HFFc6 (cell line): Measurements from ENCODE around the gene MAPRE2. TPM values are rescaled to one million over a fixed set of nuclear protein-coding genes. Genes with fewer than 3 reads are reported as not detected.

ENCODE experiments used
- DNase-seq: peaks from one replicate; pipeline ENCODE4 v3.0.0-alpha.2; 2018
- H3K27ac Mint-ChIP-seq: 2 replicates; pipeline ENCODE4 v1.8.0; 2020; ENCODE audit warnings: mild to moderate bottlenecking, mixed read lengths
- H3K27me3 Mint-ChIP-seq: 2 replicates; pipeline ENCODE4 v1.8.0; 2021; ENCODE audit warnings: mild to moderate bottlenecking, moderate library complexity, mixed read lengths; ENCODE audit not compliant: insufficient read depth
- H3K36me3 Mint-ChIP-seq: 2 replicates; pipeline ENCODE4 v1.8.0; 2021; ENCODE audit warnings: low read depth, mixed read lengths
- H3K4me1 Mint-ChIP-seq: 2 replicates; pipeline ENCODE4 v1.8.0; 2020; ENCODE audit warnings: low read depth, mixed read lengths
- H3K4me3 Mint-ChIP-seq: 2 replicates; pipeline ENCODE4 v1.8.0; 2020; ENCODE audit warnings: mild to moderate bottlenecking, moderate library complexity, mixed read lengths
- H3K9me3 Mint-ChIP-seq: 2 replicates; pipeline ENCODE4 v1.8.0; 2020; ENCODE audit warnings: mild to moderate bottlenecking, mixed read lengths
- total RNA-seq, 6 experiments: library from RNA; stranded (reverse); fragmentation: NEBNext Ultra II Directional; extraction: Animal tissue kit (Norgen Biotek cat#: 25700); gene quantifications; 2 replicates in 1 of 6; 3 replicates in 5 of 6; pipeline ENCODE4 v1.2.3, GENCODE V29; 2021
- TF ChIP-seq, protein P1 (sequence below): fragments of 200-600 bp; sonication (generic); IDR thresholded peaks from 2 replicates; pipeline ENCODE4 v1.5.0; 2021; ENCODE audit warnings: antibody characterized with exemption, mild to moderate bottlenecking

The MAPRE2 gene
- total RNA-seq, 6 experiments from 2014 or later: 22.4 to 39.1 (median 24.4) TPM

DNA sequence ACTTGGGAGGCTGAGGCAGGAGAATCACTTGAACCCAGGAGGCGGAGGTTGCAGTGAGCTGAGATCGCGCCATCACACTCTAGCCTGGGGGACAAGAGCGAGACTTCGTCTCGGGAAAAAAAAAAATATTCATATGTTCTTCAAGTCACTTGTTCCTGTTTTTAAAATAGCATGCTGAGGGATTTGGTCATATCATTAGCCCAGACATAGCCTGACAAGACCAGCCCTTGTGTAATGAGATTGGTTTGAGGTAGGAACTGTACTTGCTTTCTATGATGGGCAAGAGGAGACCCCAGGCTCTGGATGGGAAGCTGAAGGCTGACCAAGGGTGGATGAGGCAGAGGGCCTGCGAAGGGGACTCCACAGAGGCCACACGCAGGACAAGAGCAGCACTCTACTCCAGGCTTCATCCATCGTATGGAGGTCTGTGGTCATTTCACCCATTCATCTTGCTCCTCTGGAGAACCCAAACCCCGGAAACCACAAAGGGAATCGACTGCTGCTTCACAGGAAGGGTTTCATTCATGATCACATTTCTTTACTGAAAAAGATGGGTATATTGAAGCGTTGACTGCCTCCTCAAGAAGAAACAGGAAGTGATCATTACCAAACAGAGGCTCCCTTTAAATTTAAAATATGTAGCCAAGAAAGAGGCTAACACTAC is 112.5 kb downstream of the MAPRE2 start:
- Mint-ChIP-seq H3K27ac (no peak overlapping the region), H3K4me1 (no peaks in the 10 kb centered on the region)

DNA sequence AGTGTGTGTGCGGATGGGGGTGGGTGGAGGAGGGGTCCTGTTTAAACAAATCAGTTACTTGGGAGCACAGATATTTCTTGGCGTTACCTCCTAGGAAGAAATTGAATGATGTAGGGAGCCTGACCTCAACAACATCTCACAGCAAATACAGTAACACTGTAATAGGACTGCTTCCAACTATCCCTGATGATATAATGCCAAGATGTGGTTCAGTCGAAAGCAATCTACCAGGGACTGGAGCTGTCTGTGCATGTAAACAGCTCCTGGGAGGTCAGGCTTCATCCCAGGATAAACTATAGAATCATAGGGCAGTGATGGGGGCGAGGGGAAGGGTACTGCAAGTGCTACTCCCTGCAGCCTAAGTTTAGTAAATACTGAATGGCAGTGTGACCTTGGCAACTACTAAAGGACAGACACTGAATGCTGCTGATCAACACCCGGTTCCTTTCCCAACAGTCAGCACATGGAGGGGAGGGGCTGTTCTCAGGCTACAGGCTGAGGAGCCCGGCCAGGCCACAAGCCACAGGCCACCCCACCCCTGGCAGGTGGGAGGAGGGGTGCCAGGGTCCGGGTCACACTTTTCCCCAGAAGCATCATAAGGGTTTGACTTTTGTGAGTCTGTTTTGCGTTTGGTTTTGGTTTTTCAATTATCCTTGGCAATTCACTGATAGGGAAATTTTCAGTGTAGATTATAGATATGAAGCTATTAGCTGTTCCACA is 114.3 kb downstream of the MAPRE2 start:
- H3K27me3 Mint-ChIP-seq: peaks cover 16% of the 10 kb centered on the region
- TF ChIP-seq, protein P1, sequence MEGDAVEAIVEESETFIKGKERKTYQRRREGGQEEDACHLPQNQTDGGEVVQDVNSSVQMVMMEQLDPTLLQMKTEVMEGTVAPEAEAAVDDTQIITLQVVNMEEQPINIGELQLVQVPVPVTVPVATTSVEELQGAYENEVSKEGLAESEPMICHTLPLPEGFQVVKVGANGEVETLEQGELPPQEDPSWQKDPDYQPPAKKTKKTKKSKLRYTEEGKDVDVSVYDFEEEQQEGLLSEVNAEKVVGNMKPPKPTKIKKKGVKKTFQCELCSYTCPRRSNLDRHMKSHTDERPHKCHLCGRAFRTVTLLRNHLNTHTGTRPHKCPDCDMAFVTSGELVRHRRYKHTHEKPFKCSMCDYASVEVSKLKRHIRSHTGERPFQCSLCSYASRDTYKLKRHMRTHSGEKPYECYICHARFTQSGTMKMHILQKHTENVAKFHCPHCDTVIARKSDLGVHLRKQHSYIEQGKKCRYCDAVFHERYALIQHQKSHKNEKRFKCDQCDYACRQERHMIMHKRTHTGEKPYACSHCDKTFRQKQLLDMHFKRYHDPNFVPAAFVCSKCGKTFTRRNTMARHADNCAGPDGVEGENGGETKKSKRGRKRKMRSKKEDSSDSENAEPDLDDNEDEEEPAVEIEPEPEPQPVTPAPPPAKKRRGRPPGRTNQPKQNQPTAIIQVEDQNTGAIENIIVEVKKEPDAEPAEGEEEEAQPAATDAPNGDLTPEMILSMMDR: no peak
- no peak overlapping the region for H3K4me3 Mint-ChIP-seq
- H3K4me1 Mint-ChIP-seq: no peaks in the 10 kb centered on the region
- no peak overlapping the region for H3K27ac Mint-ChIP-seq
- H3K9me3 Mint-ChIP-seq: no peaks in the 10 kb centered on the region
- DNase-seq: no peak
- H3K36me3 Mint-ChIP-seq: no peaks in the 10 kb centered on the region

More for the DNA sequence above, 112.5 kb downstream of the MAPRE2 start:
- Mint-ChIP-seq H3K27me3 (peaks cover 14% of the 10 kb centered on the region), H3K36me3 (peaks cover 7% of the 10 kb centered on the region; the same call in 1 of the 2 replicates), H3K4me3 (no peak overlapping the region), H3K9me3 (peaks cover 6% of the 10 kb centered on the region)
- no peak for DNase-seq
- TF ChIP-seq, protein P1: no peak

DNA sequence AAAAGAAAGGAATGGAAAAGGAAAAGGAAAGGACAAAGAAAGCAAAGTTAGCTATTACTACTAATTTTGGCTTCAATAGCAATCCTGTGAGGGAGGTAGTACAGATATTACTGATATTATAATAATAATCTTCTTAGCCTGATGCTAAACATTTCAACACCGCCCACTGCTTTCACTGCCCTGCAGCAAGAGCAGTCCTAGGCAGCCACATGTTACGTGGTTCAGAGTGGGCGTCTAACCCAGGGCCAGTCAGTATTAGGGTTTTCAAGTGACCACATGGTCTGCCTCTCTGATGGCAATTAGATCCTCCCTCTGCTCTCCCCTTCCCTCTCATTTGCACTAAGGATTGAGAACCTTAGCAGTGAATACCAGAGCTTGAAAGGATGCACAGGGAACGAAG is 116.0 kb downstream of the MAPRE2 start:
- TF ChIP-seq, protein P1: no peak
- no peaks in the 10 kb centered on the region for H3K36me3 Mint-ChIP-seq

DNA sequence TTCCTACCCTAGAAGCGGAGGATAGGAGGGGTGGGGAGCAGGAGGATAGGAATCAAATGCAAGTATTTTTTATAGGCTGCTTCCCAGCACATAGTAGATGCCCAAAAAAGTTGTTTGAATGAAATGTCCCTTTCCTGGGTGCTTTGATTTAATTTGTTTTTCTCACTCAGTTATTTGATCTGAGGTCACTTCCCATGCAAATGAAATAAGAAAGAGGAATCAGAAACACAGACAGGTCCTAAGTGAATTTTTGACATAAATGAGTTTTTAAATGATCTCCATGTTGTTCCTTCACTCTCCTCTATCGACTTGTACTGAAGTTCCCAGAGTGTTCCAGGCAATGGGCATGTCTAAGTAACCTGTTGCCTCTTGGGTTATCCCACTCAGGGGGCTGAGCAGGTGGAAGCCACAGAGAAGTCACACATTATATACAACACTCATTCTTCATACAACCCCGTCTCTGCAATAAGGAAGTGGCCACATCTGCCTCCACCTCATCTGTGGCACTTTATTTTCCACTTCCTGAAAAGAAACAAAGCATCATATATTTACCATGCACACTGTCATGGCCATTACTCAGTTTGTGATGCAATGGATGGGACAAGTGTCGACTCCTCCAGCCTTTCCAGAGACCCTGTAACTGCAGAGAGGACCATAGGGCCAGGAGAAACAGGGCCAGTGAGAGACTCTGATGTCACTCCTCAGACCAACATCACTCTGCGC is 117.7 kb downstream of the MAPRE2 start:
- no peak for DNase-seq

More for the DNA sequence above, 116.0 kb downstream of the MAPRE2 start:
- Mint-ChIP-seq H3K4me1 (no peaks in the 10 kb centered on the region), H3K27me3 (peaks cover 16% of the 10 kb centered on the region), H3K27ac (no peak overlapping the region), H3K9me3 (no peaks in the 10 kb centered on the region), H3K4me3 (no peak overlapping the region)
- DNase-seq: no peak

DNA sequence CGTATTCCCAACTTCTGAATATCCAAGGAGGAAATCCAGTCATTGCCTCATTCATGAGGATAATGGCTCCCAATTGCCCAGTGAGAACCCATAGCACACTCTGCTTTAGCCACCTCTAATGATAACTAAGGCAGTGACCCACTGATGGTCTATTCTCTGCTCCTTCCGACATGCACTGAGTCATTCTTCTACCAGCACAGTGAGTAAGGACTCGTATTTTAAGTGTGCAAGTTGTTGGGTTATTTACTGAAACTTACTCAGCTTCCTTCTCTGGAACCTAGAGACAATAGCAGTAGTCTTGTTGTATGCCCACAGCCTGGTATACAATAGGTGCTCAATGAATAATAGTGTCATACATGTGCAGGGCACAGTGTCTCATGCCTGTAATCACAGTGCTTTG is 118.6 kb downstream of the MAPRE2 start:
- Mint-ChIP-seq H3K27me3 (peaks cover 17% of the 10 kb centered on the region), H3K4me3 (no peak overlapping the region), H3K27ac (no peak overlapping the region), H3K36me3 (no peaks in the 10 kb centered on the region), H3K4me1 (no peaks in the 10 kb centered on the region), H3K9me3 (no peaks in the 10 kb centered on the region)
- TF ChIP-seq, protein P1: no peak
- DNase-seq: no peak

More for the DNA sequence above, 117.7 kb downstream of the MAPRE2 start:
- H3K9me3 Mint-ChIP-seq: no peaks in the 10 kb centered on the region
- no peak overlapping the region for H3K4me3 Mint-ChIP-seq
- H3K36me3 Mint-ChIP-seq: no peaks in the 10 kb centered on the region
- TF ChIP-seq, protein P1: no peak
- peaks cover 16% of the 10 kb centered on the region for H3K27me3 Mint-ChIP-seq
- no peak overlapping the region for H3K27ac Mint-ChIP-seq
- no peaks in the 10 kb centered on the region for H3K4me1 Mint-ChIP-seq
